GM18867 (cell line): Measurements from ENCODE around the gene MYLIP.
A peak's percentile ranks its signal among the peaks of the same experiment; 100 is the strongest.
"Not testable (repeated sequence)": the region's sequence is repeated elsewhere in the genome, so short reads cannot be mapped to it uniquely, and the experiment has no call there.

Experiments
- ATAC-seq: cut with Tn5 transposase; IDR thresholded peaks from one replicate; pipeline ENCODE4 v1.9.1; 2021; ENCODE audit warnings: mild to moderate bottlenecking, moderate library complexity; ENCODE audit not compliant: unreplicated experiment

Gene MYLIP

DNA sequence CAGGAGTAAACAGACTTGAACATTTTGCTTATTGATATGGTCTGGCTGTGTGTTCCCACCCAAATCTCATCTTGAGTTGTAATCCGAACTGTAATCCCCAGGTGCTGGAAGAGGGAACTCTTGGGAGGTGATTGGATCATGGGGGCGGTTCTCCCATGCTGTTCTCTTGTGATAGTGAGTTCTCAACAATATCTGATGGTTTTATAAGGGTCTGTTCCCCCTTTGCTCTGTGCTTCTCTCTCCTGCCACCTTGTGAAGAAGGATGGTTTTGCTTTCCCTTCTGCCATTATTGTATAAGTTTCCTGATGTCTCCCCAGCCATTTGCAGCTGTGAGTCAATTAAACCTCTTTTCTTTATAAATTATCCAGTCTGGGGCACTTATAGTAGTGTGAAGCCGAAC, 40.0 kb downstream of the MYLIP start:
- ATAC-seq: no peak

- ATAC-seq: no peak
Observed at GRCh38 chr6:16171400-16171799, 42.5 kb downstream of the MYLIP start.

DNA sequence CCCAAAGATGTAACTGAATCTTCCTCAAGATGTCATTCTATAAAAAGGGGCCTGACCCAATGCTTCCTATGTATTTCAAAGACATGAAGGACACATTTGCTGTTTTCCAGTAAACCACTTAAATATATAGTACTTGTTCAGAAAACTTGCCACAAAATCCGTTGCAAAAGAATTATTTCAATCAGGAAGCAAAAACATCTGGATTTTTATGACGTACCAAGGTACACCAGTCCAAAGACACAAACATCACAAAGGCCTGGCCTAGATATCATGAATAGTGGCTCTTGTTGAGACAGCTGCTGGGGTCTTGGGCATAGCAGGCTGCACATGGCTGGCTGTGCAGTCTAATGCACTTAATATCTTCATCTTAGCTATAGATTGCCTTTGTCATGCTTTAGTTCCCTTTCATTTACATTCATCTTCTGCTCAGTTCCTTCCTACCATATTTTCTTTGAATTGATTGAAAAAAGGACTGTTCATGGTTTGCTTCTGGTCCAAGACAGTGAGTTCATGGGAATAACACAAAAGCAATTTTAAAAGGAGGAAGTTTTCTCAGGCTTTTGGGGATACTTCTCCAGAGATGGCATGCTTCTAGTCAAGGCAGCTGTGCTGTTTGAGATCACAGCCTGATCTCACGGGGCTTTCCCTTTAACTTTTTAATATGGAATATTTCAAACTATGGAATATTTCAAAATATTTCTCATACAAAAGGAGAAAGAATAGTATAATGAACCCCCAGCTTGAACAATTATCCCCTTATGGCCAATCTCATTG, 44.5 kb downstream of the MYLIP start:
- ATAC-seq: no peak

- ATAC-seq: no peak
Observed at GRCh38 chr6:16174416-16175078, 45.7 kb downstream of the MYLIP start.

DNA sequence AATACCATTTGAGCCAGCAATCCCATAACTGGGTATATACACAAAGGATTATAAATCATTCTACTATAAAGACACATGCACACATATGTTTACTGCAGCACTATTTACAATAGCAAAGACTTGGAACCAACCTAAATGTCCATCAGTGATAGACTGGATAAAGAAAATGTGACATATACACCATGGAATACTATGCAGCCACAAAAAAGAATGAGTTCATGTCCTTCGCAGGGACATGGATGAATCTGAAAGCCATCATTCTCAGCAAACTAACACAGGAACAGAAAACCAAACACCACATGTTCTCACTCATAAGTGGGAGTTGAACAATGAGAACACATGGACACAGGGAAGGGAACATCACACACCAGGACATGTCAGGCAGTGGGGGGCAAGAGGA, 47.7 kb downstream of the MYLIP start:
- ATAC-seq: not testable (repeated sequence)

- no peak for ATAC-seq
Observed at GRCh38 chr6:16177881-16178280, 49.0 kb downstream of the MYLIP start.

- no peak for ATAC-seq
Observed at GRCh38 chr6:16178351-16178750, 49.5 kb downstream of the MYLIP start.

- ATAC-seq: no peak
Observed at GRCh38 chr6:16179063-16179462, 50.2 kb downstream of the MYLIP start.

- ATAC-seq: no peak
Observed at GRCh38 chr6:16179970-16180431, 51.1 kb downstream of the MYLIP start.

DNA sequence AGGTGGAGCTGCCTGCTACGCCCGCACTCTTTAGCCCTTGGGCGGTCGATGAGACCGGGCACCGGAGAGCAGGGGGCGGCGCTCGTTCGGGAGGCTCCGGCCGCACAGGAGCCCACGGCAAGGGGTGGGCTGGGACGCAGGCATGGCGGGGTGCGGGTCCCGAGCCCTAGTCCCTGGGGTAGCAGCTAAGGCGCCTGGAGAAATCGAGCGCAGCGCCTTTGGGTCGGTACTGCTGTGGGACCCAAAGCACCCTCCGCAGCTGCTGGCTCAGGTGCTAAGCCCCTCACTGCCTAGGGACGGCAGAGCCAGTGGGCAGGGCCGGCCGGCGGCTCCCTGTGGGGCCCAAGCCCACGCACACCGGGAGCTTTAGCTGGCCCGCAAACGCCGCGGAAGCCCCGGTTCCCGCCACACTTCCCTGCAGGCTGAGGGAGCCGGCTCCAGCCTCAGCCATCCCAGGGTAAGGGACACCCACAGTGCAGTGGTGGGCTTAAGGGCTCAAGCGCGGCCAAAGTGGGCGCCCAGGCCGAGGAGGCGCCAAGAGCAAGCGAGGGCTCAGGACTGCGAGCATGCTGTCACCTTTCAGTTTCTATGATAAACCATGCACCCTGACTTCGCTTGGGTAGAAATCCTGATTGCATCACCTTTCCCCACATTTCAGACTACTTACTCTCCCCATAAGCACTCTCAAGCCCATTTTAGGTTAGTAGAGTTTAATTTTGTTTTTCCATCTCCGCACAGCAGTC, 52.0 kb downstream of the MYLIP start:
- ATAC-seq: no peak

GRCh38 chr6:16181439-16182297, 52.8 kb downstream of the MYLIP start:
- ATAC-seq: no peak

GRCh38 chr6:16183187-16183664, 54.3 kb downstream of the MYLIP start:
- no peak for ATAC-seq

DNA sequence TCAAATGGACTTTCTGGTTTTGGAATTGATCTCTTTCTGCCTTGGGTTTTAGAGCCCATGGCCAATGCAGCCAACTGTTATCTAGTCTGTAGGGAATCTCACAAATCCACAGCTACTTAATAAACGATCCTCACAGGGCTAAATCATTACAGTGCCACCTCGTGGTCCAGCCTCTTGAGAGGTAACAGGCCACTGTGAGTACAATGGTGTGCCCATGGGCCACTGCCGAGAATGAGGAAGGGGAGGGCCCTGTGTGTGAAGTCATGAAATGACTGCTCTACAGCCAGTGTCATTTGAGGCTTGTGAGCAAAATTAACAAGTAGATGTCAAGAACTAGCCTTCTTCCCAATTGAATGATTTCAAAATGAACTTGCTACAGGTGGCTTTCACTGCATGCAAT, 55.2 kb downstream of the MYLIP start:
- ATAC-seq: peak; percentile 69

GRCh38 chr6:16184551-16184950, 55.7 kb downstream of the MYLIP start:
- no peak for ATAC-seq

DNA sequence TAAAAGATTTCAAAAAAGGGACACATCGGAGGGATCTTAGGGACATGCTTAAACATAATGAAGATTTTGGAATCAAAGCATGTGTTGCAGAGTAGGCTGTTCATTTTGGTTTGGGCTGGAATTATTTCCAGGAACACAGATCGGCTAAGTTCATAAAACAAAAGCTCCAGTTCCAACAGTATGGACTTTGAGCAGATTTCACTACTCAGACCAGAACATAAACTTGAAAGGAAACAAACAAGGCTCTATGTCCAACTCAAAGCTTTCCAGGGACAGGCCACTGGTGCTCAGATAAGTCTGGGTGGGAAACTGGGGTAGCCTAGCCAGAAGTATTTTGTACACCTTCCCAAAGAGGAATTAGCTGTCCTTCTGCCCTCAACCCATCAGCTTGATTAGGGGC, 58.3 kb downstream of the MYLIP start:
- no peak for ATAC-seq

GRCh38 chr6:16190214-16190613, 61.3 kb downstream of the MYLIP start:
- no peak for ATAC-seq

DNA sequence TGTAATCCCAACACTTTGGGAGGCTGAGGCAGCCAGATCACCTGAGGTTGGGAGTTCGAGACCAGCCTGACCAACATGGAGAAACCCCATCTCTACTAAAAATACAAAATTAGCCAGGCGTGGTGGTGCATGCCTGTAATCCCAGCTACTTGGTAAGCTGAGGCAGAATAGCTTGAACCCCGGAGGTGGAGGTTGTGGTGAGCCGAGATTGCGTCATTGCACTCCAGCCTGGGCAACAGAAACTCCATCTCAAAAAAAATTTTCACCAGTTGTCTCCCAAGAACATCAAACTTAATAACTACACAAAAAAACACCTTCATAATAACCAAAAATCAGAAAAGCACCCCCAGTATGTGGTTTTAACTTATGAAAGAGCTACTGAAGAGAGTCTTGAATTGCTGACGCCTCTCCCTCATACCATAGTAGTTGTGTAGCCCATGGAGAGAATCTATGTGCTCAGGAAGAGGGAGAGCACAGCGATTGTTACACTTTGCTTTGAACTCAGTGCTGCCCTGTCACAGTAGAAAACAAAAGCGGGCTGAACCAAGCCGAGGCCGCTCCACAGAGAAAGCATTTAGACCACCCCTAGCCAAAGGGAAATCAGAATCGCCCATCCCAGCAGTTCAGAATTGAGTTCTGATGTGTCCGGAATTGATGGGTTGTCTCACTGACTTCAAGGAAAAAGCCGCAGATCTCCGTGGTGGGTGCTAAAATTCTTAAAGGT, 67.5 kb downstream of the MYLIP start:
- no peak for ATAC-seq

DNA sequence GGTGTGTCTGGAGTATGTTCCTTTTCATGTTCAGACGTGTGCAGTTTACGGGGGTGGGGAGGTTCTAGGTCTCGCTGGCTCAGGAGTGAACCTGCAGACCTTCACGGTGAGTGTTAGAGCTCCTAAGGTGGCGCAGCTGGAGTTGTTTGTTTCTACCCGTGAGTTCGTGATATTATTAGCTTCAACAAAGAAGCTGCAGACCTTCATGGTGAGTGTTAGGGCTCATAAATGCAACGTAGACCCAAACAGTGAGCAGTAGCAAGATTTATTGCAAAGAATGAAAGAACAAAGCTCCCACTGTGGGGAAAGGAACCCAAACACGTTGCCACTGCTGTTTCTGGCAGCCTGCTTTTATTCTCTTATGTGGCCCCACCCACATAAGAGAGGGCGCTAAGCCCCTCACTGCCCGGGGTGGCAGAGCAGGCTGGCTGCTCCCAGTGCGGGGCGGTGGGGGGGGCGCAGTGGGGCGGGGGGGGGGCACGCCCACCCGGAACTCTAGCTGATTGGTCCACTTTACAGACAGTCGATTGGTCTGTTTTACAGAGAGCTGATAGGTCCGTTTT, 68.2 kb downstream of the MYLIP start:
- no peak for ATAC-seq
